HG03469 (cell line): Measurements from ENCODE around the gene ZNF200.
"Not testable (repeated sequence)": the region's sequence is repeated elsewhere in the genome, so short reads cannot be mapped to it uniquely, and the experiment has no call there.

ENCODE experiments used
- ATAC-seq: cut with Tn5 transposase; IDR thresholded peaks from one replicate; pipeline ENCODE4 v1.9.1; 2021; ENCODE audit warnings: mild to moderate bottlenecking, moderate library complexity, moderate number of reproducible peaks; ENCODE audit not compliant: unreplicated experiment

The ZNF200 gene

GRCh38 chr16:3202903-3203539 is 31.9 kb downstream of the ZNF200 start:
- ATAC-seq, result no peak

- ATAC-seq, result no peak
Observed at GRCh38 chr16:3198334-3199072, 36.5 kb downstream of the ZNF200 start.

GRCh38 chr16:3197694-3198333 is 37.1 kb downstream of the ZNF200 start:
- not testable (repeated sequence) for ATAC-seq

- no peak for ATAC-seq
Observed at GRCh38 chr16:3195975-3196374, 39.0 kb downstream of the ZNF200 start.

GRCh38 chr16:3194792-3195191 is 40.2 kb downstream of the ZNF200 start:
- ATAC-seq, result no peak

GRCh38 chr16:3193221-3194212 is 41.4 kb downstream of the ZNF200 start:
- ATAC-seq, result no peak

GRCh38 chr16:3192476-3193019 is 42.4 kb downstream of the ZNF200 start:
- ATAC-seq, result no peak

- no peak for ATAC-seq
Observed at GRCh38 chr16:3190949-3191353, 44.0 kb downstream of the ZNF200 start.

GRCh38 chr16:3189869-3190268 is 45.1 kb downstream of the ZNF200 start:
- ATAC-seq, result no peak

- ATAC-seq, result no peak
Observed at GRCh38 chr16:3188925-3189825, 45.8 kb downstream of the ZNF200 start.

- no peak for ATAC-seq
Observed at GRCh38 chr16:3188675-3188924, 46.4 kb downstream of the ZNF200 start.

- no peak for ATAC-seq
Observed at GRCh38 chr16:3187798-3188674, 46.9 kb downstream of the ZNF200 start, which contains the start of gene OR1F1. Gene OR1F1, plus strand, starts transcription at chr16:3188204.

- ATAC-seq, result no peak
Observed at GRCh38 chr16:3186946-3187690, 47.8 kb downstream of the ZNF200 start.

- ATAC-seq, result no peak
Observed at GRCh38 chr16:3183445-3184139, 51.4 kb downstream of the ZNF200 start.

GRCh38 chr16:3182608-3183444 is 52.1 kb downstream of the ZNF200 start:
- no peak for ATAC-seq

- ATAC-seq, result not testable (repeated sequence)
Observed at GRCh38 chr16:3182293-3182607, 52.7 kb downstream of the ZNF200 start.

GRCh38 chr16:3180445-3180878 is 54.5 kb downstream of the ZNF200 start:
- no peak for ATAC-seq
